Right kidney (tissue), 9 donors: Measurements from ENCODE around the gene SOST.
"Not testable (repeated sequence)": the region's sequence is repeated elsewhere in the genome, so short reads cannot be mapped to it uniquely, and the experiment has no call there.

Experiments used
- DNase-seq: peaks from one replicate; pipeline ENCODE4 v3.0.0-alpha.2; 2016
- long read RNA-seq, 8 donors: transcript quantifications; one replicate each; lab custom pipeline, GENCODE V29; 2026

The SOST gene
- long read RNA-seq, donor 1, transcript SOST-201 (2 exons, 2,300 nt) = major isoform, 16 of 16 reads
- long read RNA-seq, donor 1, partial matches to known transcripts = 0 of 16 reads
- long read RNA-seq, donor 1, other reads (novel, unspliced or antisense) = 0 of 16 reads
- long read RNA-seq, donor 2, transcript SOST-201 (2 exons, 2,300 nt) = major isoform, 19 of 19 reads
- long read RNA-seq, donor 2, partial matches to known transcripts = 0 of 19 reads
- long read RNA-seq, donor 2, other reads (novel, unspliced or antisense) = 0 of 19 reads
- long read RNA-seq, donor 3, transcript SOST-201 (2 exons, 2,300 nt) = major isoform, 13 of 13 reads
- long read RNA-seq, donor 3, partial matches to known transcripts = 0 of 13 reads
- long read RNA-seq, donor 3, other reads (novel, unspliced or antisense) = 0 of 13 reads
- long read RNA-seq, donor 4, transcript SOST-201 (2 exons, 2,300 nt) = major isoform, 42 of 42 reads
- long read RNA-seq, donor 4, partial matches to known transcripts = 0 of 42 reads
- long read RNA-seq, donor 4, other reads (novel, unspliced or antisense) = 0 of 42 reads
- long read RNA-seq, donor 5, transcript SOST-201 (2 exons, 2,300 nt) = major isoform, 25 of 25 reads
- long read RNA-seq, donor 5, partial matches to known transcripts = 0 of 25 reads
- long read RNA-seq, donor 5, other reads (novel, unspliced or antisense) = 0 of 25 reads
- long read RNA-seq, donor 6, transcript SOST-201 (2 exons, 2,300 nt) = major isoform, 33 of 33 reads
- long read RNA-seq, donor 6, partial matches to known transcripts = 0 of 33 reads
- long read RNA-seq, donor 6, other reads (novel, unspliced or antisense) = 0 of 33 reads
- long read RNA-seq, donor 7 = 0 reads
- long read RNA-seq, donor 8, transcript SOST-201 (2 exons, 2,300 nt) = major isoform, 27 of 27 reads
- long read RNA-seq, donor 8, partial matches to known transcripts = 0 of 27 reads
- long read RNA-seq, donor 8, other reads (novel, unspliced or antisense) = 0 of 27 reads

DNA sequence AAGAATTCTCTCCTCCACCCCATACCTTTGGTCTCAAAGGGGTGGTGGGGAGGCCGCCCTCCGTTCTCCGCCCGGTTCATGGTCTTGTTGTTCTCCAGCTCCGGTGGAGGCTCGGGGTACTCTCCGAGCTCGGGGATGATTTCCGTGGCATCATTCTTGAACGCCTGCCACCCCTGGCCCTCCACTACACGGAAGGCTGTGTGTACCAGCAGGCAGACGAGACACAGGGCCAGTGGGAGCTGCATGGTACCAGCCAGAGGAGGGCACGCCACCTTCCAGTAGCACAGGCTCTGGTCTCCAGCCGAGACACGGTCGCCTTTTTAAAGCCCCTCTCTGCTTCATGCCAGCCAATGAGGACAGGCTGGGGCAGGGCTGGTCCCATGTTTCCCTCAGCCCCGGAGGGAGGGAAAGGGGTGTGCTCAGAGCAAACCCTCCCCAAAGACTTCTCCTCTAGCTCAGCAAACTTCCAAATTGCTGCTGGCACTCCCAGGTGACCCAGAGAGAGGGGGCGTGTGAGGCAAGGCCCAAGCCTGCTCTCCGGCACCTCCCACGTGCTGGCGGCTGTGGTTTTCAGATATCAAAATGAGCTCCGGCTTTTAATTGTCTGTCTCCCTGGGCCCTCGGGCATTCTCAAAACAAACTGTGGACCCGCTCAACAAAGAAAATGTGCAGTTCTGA, at the start of gene SOST:
Gene SOST, minus strand, starts transcription at position 295 of the 678 bp plus-strand sequence. Its CDS starts 50 bp downstream, at position 245.
- peak; percentile 57 for DNase-seq

DNA sequence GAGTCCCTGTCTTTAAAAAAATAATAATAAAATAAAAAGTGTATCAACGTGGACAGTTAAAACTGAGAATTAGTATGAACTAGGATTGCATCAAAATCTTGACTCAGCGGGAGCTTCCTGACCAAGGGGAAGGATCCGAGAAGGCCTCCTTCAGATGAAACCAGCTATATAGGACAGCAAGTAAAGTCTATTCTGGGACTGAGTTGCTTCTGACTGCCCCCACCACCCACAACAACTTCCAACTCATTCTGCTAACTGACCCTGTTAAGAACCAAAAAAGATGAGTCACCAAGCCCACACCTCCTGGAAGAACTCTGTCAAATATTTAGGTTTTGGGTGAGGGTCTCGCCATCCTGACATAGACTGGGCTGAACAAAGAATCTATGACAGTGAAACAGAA, 49.5 kb upstream of the SOST start:
- DNase-seq = no peak

DNA sequence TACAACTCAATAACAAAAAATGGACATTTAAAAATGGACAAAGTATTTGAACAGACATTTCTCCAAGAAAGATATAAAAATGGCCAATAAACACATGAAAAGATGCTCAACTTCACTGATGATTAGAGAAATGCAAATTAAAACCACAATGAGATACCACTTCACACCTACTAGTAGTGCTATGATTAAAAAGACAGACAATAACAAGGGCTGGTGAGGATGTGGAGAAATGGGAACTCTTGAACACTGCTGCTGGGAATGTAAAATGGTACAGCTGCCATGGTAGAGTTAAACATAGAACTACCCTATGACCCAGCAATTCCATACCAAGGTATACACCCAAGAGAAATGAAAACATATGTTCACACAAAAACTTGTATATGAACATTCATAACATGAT, 46.5 kb upstream of the SOST start:
- no peak for DNase-seq

DNA sequence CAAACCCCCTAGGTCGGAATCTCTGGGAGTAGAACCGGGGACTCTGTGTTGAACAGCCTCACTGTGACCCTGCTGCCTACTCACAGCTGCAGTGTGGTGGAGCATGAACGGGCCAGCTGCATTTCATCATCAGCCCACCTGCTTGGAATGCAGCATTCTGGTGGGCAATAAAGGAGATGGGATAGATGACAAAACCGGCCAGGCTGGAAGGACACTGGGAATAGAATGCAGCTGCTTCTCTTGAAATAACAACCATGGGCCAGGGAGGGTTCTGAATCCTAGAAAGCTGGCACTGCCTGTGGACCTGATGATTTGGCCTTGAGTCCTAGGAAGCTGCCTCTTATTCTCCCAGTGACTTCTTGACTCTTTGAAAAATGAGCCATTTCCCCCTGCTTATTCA, 45.2 kb upstream of the SOST start:
- peak; percentile 15 for DNase-seq

DNA sequence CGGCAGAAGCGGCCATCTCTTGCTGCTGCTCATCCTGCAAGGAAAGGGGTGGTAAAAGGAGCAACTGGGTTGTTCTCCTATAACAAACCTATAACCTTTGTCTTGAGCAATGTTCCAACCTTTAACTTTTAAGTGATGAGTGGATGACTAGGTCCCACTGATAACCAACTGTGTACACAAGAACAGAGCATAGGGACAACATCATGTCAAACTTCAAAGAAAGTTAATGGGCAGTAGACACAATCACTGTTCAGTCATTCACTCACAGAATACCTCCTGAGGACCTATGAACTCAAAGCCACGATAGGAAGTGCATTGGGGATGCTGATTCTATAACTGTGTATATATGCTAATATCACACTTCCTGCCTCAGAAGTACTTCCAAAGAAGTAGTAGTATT, 43.3 kb upstream of the SOST start:
- no peak for DNase-seq

DNA sequence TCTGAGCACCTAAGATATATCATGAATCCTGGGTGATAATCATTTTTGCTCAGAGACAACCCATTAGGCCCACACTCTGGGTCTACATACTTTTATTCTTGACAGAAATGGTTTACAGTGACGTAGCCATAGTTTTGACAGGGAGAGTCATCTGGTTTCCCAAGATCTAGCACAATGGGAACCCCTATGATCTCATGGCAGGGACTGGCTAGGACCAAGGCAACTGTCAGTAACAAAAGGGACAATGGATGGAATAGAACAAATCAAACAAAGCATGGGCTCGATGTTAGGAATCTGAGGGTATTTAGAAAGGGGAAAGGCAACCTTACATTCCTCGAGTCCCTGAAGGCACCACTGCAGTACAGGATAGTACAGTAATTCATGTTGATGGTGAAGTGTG, 42.1 kb upstream of the SOST start:
- no peak for DNase-seq

DNA sequence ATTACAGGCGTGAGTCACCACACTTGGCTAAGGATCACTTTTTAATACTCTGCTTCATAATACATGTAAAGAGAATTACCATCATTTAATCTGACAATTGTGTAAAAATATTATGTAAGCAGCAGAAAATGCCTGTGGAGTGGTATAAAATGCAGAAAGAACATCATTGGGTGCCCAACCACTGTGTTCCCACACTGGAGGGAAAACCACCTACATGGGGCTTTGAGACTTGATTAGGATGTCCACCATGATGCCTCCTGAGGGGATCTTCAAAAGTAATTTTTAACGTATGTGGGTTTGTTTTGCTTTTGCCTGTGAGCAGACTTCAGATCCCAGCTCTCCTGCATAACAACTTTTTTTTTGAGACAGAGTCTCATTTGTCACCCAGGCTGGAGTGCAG, 40.5 kb upstream of the SOST start:
- no peak for DNase-seq

DNA sequence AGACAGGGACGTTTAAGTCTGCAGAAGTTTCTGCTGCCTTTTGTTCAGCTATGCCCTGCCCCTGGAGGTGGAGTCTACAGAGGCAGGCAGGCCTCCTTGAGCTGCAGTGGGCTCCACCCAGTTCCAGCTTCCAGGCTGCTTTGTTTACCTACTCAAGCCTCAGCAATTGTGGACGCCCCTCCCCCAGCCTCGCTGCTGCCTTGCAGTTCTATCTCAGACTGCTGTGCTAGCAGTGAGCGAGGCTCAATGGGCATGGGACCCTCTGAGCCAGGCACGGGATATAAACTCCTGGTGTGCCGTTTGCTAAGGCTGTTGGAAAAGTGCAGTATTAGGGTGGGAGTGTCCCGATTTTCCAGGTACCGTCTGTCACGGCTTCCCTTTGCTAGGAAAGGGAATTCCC, 39.4 kb upstream of the SOST start:
- not testable (repeated sequence) for DNase-seq

DNA sequence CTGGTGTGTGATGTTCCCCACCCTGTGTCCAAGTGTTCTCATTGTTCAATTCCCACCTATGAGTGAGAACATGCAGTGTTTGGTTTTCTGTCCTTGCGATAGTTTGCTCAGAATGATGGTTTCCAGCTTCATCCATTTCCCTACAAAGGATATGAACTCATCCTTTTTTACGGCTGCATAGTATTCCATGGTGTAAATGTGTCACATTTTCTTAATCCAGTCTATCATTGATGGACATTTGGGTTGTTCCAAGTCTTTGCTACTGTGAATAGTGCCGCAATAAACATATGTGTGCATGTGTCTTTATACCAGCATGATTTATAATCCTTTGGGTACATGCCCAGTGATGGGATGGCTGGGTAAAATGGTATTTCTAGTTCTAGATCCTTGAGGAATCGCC, 34.1 kb upstream of the SOST start:
- not testable (repeated sequence) for DNase-seq

DNA sequence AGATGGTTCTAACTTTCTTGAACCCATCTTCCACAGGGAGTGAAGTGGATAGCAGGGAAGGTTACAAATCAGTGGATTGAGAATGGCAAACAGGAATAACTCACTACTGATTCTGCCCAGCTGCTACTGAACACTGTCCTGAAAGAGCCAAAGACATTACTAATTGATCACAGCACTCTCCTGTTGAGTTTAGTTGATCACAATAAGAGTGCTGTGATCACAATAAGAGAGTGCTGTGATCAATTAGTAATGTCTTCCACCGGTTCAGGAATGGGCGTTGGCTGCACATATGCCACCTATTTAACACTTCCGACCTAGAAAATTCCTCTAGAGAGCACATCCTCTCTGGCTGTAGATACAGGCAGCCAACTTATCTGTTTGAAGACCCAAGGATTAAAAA, 33.0 kb upstream of the SOST start:
- no peak for DNase-seq

DNA sequence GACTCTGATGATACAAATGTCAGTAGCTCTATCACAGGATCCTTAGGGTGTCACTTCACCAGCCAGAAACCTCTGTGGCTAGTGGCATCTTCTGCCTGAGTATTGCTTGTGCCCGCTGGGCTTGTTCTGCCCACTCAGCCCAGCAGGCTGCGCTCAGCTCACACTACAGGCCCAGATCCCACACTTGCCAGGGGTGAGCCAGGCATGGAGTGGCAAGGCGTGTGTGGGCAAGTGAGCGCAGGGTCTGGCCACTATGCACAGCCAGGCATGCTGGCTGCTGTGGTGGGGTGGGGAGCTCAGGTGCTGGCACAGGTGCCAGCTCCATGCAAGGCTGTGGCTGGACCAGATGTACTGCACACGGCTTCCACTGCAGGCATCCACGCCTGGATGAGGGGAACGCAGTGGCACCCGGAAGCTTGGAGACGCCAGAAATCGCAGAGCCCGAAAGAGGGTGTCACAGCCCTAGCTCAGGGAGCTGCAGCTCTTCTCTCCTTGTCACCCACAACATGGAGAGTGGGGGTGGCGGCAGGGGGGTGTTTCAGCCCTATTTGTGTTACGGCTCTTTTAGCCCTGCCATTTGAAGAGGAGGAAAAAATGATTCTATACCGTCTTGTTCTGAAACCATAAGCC, 31.8 kb upstream of the SOST start:
- no peak for DNase-seq

DNA sequence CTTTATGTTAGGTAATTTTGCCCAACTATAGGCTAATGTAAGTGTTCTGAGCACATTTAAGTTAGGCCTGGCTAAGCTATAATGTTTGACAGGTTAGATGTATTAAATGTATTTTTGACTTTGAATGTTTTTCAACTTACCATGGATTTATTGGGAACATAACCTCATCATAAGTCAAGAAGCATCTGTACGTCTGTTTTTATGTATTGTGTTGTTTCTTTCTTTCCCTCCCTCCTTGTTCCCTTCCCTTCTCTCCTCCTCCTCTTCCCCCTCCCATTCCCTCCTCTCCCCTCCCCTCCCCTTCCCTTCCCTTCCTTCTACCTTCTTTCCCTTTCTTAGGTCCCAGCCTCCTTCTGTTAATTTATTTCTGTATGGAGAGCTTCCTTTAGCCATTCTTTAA, 30.9 kb upstream of the SOST start:
- DNase-seq = no peak

DNA sequence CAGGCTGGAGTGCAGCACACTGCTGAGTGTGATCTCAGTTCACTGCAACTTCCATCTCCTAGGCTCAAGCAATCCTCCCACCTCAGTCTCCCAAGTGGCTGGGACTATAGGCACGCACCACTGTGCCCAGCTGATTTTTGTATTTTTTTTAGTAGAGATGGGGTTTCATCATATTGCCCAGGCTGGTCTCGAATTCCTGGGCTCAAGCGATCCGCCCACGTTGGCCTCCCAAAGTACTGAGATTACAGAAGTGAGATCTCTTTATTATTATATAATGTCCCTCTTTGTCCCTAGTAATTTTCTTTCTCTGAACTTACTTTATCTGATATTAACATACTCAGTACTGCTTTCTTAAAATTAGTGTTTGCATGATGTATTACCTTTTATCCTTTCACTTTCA, 29.9 kb upstream of the SOST start:
- no peak for DNase-seq

DNA sequence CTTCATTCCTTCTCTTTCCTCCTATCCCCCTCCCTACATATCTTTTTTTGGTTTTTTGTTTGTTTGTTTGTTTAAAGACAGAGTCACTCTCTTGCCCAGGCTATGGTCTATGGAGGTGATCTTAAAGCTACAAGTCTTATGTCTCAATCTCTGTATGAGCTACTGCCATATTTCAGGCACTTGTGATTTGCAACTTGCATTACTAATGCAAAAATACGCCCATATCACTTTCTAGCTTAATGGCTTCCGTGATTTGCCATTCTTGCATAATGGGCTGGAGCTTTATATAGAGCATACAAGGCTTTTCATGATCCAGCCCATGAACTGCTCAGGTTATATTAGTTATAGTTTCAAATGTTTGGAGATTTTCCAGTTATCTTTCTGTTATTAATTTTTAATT, 29.1 kb upstream of the SOST start:
- no peak for DNase-seq

DNA sequence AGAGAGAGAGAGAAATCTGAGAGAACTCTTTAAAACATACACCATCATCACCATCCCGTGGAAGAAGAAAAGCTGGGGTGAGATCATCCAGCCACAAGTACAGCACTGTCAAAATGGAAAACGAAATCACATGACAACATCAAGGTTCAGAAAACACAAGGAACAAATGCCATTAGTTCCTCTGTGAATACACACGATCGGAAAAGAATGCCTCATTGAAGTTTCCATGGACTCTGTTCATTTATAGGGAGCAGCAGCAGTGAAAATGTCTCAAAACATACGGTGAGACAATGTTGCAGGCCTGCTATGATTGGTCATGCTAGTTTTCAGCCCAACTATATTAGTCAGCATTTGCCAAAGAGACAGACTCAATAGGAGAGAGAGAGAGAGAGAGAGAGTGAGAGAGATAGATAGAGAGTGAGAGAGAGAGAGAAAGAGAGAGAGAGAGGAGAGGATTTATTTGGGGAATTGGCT, 26.1 kb upstream of the SOST start:
- DNase-seq = no peak

DNA sequence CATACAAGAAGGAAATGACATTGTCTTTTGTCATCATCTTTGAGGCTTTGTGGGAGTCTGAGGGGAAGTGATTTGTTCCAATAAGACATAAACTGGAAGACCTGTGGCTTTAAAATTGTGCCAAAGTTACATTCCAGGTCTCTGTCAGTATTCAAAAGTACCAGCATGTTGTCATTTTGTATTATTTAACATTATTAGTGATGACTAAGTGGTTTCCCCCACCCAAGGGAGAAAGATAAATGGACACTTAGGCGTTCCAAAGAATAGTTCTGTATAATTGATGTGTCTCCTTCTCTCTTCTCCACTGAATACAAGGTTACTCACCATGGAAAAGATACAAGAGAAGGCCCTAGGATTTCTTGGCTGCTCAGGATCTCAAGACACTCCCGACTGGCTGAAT, 25.5 kb upstream of the SOST start:
- no peak for DNase-seq

DNA sequence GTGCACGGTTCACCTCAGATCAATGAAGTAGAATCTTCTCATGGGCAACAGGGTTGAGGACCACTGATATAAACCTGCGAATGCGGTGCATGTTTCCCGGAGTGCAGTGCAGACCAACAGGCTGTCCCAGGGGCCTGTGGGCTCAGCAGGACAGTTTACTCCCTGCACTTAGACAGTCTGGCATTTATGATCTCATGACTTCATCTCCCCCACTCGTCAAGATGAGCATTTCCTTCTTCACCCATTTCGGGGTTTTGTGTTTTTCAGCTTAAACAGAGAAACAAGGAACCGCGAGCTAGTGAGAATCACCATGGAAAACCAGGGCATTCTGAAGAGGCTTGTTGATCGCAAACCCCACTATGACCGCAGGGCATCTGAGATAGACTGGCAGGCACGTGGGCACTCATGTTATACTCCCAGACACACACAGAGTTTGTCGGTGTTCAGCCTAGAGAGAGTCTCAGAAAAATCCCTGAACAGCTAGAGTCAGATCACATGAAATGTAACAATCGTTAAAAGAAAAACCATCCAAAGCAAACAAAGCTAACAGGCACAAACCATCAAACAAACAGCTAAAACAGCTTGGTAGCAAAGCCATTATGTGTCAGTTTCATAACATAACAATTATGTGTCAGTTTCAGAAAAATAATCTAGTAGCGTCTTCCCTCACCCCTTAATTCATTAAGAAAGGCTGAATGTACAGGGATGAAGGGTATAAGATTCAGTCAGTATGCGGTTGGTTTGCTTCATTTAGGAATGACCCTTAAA, 24.5 kb upstream of the SOST start:
- DNase-seq = no peak

DNA sequence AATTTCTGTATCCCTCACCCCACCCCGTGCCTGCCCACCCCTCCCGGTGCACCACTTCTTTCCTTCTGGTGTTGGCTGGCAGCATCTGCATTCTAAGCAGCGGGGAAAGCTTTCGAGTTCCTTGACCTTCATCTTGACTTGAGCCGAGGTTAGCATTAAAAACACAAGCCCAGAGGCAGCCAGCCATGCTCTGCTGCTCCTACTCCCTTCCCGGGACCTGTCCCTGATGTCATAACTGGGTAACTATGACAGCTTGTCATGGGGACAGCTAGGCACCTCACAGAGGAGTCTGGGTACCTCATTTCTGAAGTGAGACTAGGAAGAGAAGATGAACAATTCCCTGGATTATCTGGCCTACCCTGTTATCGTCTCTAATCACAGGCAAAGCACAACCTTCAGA, 21.5 kb upstream of the SOST start, which contains the start of gene CFAP97D1:
Gene CFAP97D1, plus strand, starts transcription at position 301 of the 400 bp plus-strand sequence. Its CDS starts 28 bp downstream, at position 329.
- no peak for DNase-seq

DNA sequence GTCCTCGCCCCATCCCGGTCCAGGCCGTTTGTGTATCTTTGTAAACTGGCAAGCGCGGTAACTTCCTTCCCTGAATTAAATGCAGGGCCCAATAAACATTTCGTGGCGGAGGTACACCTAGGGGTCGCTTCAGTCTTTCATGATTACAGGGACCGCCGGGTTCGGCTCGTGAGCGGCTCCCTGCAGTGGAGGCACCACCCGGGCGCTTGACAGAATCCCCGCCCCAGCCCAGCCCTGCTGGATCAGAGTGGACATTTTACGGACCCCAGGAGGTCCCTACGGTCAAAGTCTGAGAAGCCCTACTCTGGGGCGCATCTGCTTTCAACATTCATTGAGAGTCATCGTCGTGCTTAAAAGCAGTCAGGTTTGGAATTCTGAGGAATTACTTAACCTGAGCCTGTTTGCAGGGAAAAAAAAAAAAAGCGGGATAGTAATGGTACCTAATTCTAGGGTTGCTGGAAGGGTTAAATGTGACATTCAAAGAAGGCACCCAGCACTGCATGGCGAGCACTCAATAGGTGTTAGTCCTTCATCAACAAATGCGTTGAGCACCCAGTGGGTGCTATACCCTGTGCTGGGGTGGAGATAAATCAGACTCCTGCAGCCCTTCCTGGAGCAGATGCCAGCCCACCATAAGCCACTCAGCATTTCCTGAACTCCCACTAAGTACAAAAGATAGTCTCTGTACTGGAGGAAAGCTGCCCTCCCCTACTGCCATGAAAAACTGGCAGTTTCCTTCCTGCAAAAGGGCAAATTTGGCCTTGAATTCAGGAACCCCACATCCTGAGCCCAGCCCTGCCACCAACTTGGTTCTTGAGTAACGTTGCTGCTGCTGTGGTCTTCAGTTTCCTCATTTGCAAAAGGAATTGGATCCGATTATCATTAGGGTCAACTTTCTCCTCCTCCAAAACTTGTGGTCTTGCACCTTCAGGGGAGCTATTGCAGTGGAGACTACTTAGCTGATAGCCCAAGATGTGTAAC, 20.8 kb upstream of the SOST start:
- peak; percentile 81 for DNase-seq
